ENCODE data around the gene SSPN. TPM values are rescaled to one million over a fixed set of nuclear protein-coding genes. Genes with fewer than 3 reads are reported as not detected.

SSPN gene
- total RNA-seq, 1 experiment from 2014 or later, result 3.1 TPM

DNA sequence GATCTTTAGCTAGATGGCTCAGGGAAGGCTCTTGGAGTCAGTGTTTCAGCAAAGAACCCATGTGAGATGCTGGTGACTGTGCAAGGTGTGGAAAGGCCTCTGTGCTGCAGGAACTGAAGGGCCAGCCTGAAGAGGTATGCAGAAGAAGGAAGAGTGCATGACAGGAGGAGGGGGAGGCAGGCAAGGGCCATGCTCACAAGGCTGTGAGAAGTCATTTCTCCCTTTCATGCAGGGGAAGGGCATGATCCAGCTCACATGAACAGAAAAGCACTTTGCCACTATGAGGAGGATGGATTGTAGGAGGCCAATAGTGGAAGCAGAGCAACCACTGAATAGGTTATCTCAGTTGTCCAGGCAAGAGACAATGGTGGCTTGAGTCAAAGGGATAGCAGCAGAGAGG lies 83.7 kb downstream of the SSPN start:
- peaks cover 12% of the 10 kb centered on the region for H3K4me1 ChIP-seq
- ChIA-PET CTCF (no interaction called here), POLR2A (no interaction called here)
- peaks cover 9% of the 10 kb centered on the region for H3K36me3 Mint-ChIP-seq (ENCODE audit: insufficient read depth, unreplicated experiment)
- no peaks in the 10 kb centered on the region for H3K9me3 Mint-ChIP-seq (ENCODE audit: unreplicated experiment)
- no peak overlapping the region for H3K27ac Mint-ChIP-seq (ENCODE audit: unreplicated experiment)
- no peaks in the 10 kb centered on the region for H3K36me3 ChIP-seq (ENCODE audit: control insufficient read depth, insufficient read depth, low read length)
- H3K27me3 Mint-ChIP-seq (ENCODE audit: insufficient read depth, unreplicated experiment), result no peaks in the 10 kb centered on the region
- no TSS peak for BruUV-seq (replicated peaks)
- TF ChIP-seq, protein P1, sequence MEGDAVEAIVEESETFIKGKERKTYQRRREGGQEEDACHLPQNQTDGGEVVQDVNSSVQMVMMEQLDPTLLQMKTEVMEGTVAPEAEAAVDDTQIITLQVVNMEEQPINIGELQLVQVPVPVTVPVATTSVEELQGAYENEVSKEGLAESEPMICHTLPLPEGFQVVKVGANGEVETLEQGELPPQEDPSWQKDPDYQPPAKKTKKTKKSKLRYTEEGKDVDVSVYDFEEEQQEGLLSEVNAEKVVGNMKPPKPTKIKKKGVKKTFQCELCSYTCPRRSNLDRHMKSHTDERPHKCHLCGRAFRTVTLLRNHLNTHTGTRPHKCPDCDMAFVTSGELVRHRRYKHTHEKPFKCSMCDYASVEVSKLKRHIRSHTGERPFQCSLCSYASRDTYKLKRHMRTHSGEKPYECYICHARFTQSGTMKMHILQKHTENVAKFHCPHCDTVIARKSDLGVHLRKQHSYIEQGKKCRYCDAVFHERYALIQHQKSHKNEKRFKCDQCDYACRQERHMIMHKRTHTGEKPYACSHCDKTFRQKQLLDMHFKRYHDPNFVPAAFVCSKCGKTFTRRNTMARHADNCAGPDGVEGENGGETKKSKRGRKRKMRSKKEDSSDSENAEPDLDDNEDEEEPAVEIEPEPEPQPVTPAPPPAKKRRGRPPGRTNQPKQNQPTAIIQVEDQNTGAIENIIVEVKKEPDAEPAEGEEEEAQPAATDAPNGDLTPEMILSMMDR (IDR thresholded peaks at IDR 0.05; ENCODE audit: insufficient read depth in 1 of 2, low read depth in 1 of 2, low read length in 1 of 2, severe bottlenecking in 1 of 2, unreplicated experiment in 1 of 2), result no peak
- no peak for DNase-seq
- intact Hi-C loops (cut with micrococcal nuclease; ENCODE audit: unreplicated experiment), result no loop called here
- no peaks in the 10 kb centered on the region for H3K9me3 ChIP-seq
- H3K4me3 ChIP-seq (ENCODE audit: low read depth, low read length), result no peak overlapping the region
- no peak overlapping the region for H3K4me3 Mint-ChIP-seq (ENCODE audit: unreplicated experiment)
- peaks cover 9% of the 10 kb centered on the region for H3K4me1 Mint-ChIP-seq (ENCODE audit: low read depth, unreplicated experiment)
- H3K27me3 ChIP-seq (replicated peaks; ENCODE audit: control insufficient read depth, insufficient read depth, low read length), result no peaks in the 10 kb centered on the region

DNA sequence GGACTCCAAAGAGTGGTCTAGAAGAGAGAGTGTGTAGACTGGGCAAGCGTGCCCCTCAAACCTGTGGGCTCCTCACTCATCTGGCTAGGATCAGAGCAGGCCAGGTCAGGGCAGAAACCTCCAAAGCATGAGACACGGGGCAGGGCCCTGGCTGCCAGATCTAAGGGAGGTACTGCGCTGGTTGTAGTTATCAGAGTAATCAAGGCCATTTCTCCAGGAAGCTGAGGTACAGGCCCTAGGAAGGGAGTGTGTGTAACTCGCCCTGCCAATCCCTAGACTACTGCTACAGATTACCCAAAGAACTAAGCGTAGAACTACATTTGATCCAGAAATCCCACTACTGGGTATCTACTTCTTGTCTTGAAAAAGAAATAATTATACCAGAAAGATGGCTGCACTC lies 84.5 kb downstream of the SSPN start:
- Mint-ChIP-seq H3K27me3 (ENCODE audit: insufficient read depth, unreplicated experiment) (no peaks in the 10 kb centered on the region), H3K27ac (ENCODE audit: unreplicated experiment) (no peak overlapping the region), H3K4me3 (ENCODE audit: unreplicated experiment) (no peak overlapping the region), H3K9me3 (ENCODE audit: unreplicated experiment) (no peaks in the 10 kb centered on the region), H3K36me3 (ENCODE audit: insufficient read depth, unreplicated experiment) (peaks cover 2% of the 10 kb centered on the region), H3K4me1 (ENCODE audit: low read depth, unreplicated experiment) (peaks cover 1% of the 10 kb centered on the region)
- no peaks in the 10 kb centered on the region for H3K27me3 ChIP-seq (replicated peaks; ENCODE audit: control insufficient read depth, insufficient read depth, low read length)
- intact Hi-C loops (cut with micrococcal nuclease; ENCODE audit: unreplicated experiment), result no loop called here
- TF ChIP-seq, protein P1 (IDR thresholded peaks at IDR 0.05; ENCODE audit: insufficient read depth in 1 of 2, low read depth in 1 of 2, low read length in 1 of 2, severe bottlenecking in 1 of 2, unreplicated experiment in 1 of 2), result no peak
- no peak for DNase-seq
- BruUV-seq (replicated peaks), result no TSS peak
- peaks cover 4% of the 10 kb centered on the region for H3K4me1 ChIP-seq
- H3K4me3 ChIP-seq (ENCODE audit: low read depth, low read length), result no peak overlapping the region
- POLR2A ChIA-PET, result no interaction called here
- CTCF ChIA-PET, result interaction anchor here (0.6 kb wide), 1 partner anchor 10 kb away, joined by 3 read pairs; no protein-coding TSS in a partner anchor
- H3K9me3 ChIP-seq, result no peaks in the 10 kb centered on the region
- H3K36me3 ChIP-seq (ENCODE audit: control insufficient read depth, insufficient read depth, low read length), result no peaks in the 10 kb centered on the region

DNA sequence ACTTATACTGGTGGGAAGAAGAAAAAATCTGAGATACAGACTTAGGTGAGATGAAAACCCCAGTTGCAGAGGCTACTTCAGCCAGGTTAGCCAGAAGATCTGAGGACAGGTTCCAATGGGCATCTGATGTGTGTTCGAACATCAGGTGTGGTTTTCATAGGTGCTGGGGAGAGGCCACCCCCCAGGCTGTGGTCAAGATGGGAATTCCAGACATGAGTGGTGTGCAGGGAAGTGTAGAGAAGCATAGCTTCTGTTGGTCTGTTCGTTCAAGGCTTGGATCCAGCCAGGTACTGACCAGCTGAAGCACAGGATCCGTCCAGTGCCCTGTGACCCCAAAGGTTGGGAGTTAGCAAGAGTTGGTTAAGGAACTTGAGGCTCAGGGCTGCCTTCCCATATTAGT lies 85.5 kb downstream of the SSPN start:
- intact Hi-C loops (cut with micrococcal nuclease; ENCODE audit: unreplicated experiment), result no loop called here
- Histone ChIP-seq H3K4me3 (ENCODE audit: low read depth, low read length) (no peak overlapping the region), H3K9me3 (0 out of 2 replicates have a peak, but pooled peaks cover 2% of the 10 kb centered on the region), H3K4me1 (no peaks in the 10 kb centered on the region), H3K36me3 (ENCODE audit: control insufficient read depth, insufficient read depth, low read length) (no peaks in the 10 kb centered on the region), H3K27me3 (replicated peaks; ENCODE audit: control insufficient read depth, insufficient read depth, low read length) (no peaks in the 10 kb centered on the region)
- H3K27ac Mint-ChIP-seq (ENCODE audit: unreplicated experiment), result no peak overlapping the region
- DNase-seq, result no peak
- H3K9me3 Mint-ChIP-seq (ENCODE audit: unreplicated experiment), result no peaks in the 10 kb centered on the region
- no peaks in the 10 kb centered on the region for H3K4me1 Mint-ChIP-seq (ENCODE audit: low read depth, unreplicated experiment)
- ChIA-PET CTCF (no interaction called here), POLR2A (no interaction called here)
- TF ChIP-seq, protein P1 (IDR thresholded peaks at IDR 0.05; ENCODE audit: insufficient read depth in 1 of 2, low read depth in 1 of 2, low read length in 1 of 2, severe bottlenecking in 1 of 2, unreplicated experiment in 1 of 2), result no peak
- no peaks in the 10 kb centered on the region for H3K36me3 Mint-ChIP-seq (ENCODE audit: insufficient read depth, unreplicated experiment)
- BruUV-seq (replicated peaks), result no TSS peak
- H3K27me3 Mint-ChIP-seq (ENCODE audit: insufficient read depth, unreplicated experiment), result no peaks in the 10 kb centered on the region
- no peak overlapping the region for H3K4me3 Mint-ChIP-seq (ENCODE audit: unreplicated experiment)

All from Caco-2 (cell line).